Stomach (tissue), 4 donors: ENCODE data around the gene CCR2.

Experiments used
- POLR2A ChIP-seq, 4 donors: fragments of 450-650 bp; IDR thresholded peaks; one replicate each; pipeline ENCODE4 v1.6.1; 2016; ENCODE audit warnings: antibody characterized with exemption in 4 of 4, control low read depth in 2 of 4, mild to moderate bottlenecking in 1 of 4, moderate library complexity in 1 of 4
- POLR2AphosphoS5 ChIP-seq, 3 donors: sonication (generic); formaldehyde crosslinking; IDR thresholded peaks; one replicate each; pipeline ENCODE4 v1.6.1; 2016; ENCODE audit warnings: antibody characterized with exemption in 3 of 3
- TF ChIP-seq, protein P1 (sequence below), 7 experiments: fragments of 450-650 bp in 4 of 7; fragments of 200-600 bp in 3 of 7; sonication (generic) in 3 of 7; IDR thresholded peaks; one replicate each; pipeline ENCODE4 v1.5.1; 2016 to 2019; ENCODE audit warnings: antibody characterized with exemption in 7 of 7, control low read depth in 2 of 7, mild to moderate bottlenecking in 1 of 7

DNA sequence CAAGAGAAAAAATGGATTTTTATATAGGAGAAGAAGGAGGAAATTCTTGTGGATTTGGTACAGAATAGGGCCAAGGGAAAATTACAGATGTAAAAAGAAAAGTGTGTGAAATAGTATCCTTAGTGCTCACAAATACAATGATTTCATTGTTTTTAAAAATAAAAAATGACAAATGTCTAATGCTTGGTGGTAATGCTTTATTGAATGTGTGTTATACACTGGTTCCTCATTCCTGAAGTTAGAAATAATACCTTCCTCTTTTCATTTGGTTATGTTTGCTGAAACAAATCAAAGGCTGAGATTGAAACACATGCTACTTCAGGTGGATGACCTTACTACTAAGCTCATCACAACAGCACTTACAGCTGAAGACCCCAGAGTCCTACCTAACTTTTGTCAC is 37.7 kb upstream of the CCR2 start:
- no peak for TF ChIP-seq POLR2AphosphoS5 (IDR thresholded peaks at IDR 0.05)
- TF ChIP-seq, protein P1, sequence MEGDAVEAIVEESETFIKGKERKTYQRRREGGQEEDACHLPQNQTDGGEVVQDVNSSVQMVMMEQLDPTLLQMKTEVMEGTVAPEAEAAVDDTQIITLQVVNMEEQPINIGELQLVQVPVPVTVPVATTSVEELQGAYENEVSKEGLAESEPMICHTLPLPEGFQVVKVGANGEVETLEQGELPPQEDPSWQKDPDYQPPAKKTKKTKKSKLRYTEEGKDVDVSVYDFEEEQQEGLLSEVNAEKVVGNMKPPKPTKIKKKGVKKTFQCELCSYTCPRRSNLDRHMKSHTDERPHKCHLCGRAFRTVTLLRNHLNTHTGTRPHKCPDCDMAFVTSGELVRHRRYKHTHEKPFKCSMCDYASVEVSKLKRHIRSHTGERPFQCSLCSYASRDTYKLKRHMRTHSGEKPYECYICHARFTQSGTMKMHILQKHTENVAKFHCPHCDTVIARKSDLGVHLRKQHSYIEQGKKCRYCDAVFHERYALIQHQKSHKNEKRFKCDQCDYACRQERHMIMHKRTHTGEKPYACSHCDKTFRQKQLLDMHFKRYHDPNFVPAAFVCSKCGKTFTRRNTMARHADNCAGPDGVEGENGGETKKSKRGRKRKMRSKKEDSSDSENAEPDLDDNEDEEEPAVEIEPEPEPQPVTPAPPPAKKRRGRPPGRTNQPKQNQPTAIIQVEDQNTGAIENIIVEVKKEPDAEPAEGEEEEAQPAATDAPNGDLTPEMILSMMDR (IDR thresholded peaks at IDR 0.05) = no peak
- no peak for TF ChIP-seq POLR2A (IDR thresholded peaks at IDR 0.05)
